GM18858 (cell line): ENCODE data around the gene VAV2.
"Not testable (repeated sequence)": the region's sequence is repeated elsewhere in the genome, so short reads cannot be mapped to it uniquely, and the experiment has no call there.

Experiments used
- ATAC-seq: cut with Tn5 transposase; IDR thresholded peaks from one replicate; pipeline ENCODE4 v1.9.1; 2021; ENCODE audit not compliant: unreplicated experiment

VAV2 gene

GRCh38 chr9:133924453-133924852, 67.7 kb downstream of the VAV2 start:
- no peak for ATAC-seq

GRCh38 chr9:133923608-133924007, 68.5 kb downstream of the VAV2 start:
- ATAC-seq = not testable (repeated sequence)

DNA sequence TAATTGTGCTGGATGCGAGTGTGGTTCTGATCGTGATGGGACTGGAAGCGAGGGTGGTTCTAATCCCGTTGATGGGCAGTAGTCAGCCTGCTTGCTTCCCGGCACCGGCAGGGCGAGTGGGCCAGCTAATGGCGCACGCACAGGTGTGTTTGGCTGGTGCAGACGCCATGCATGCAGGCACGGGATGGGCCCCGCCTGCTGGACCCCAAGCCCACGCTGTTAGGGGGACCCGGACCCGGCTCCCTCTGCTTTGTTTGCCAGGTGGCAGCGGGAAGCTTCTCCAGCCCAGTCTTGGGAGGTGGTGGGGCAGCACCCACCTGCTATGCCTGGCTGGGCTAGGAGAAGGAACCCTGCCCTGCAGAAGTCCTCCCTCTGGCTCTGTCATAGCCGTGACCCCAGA, 70.3 kb downstream of the VAV2 start:
- no peak for ATAC-seq

DNA sequence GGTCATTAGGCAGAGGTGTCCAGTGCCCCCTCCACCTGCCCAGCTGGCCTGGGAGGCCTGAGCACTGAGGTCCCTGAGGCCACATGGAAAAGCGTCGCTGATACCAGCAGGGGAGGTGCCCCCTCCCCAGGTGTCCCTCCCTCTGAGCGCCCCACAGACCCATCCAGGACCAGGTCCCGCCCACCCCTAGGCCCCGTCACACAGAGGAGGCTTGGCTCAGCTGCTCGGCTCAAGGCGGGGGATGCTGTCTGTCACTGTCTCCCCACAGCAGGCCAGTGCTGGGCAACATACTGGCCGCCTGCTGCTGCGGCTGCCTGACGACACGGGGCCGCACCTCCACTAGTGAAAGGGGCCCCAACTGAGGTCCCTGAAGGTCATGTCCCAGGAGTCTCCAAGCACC, 71.7 kb downstream of the VAV2 start:
- ATAC-seq = no peak

GRCh38 chr9:133919253-133920115, 72.6 kb downstream of the VAV2 start:
- no peak for ATAC-seq

- ATAC-seq = no peak
Observed at GRCh38 chr9:133918111-133918813, 73.9 kb downstream of the VAV2 start.

DNA sequence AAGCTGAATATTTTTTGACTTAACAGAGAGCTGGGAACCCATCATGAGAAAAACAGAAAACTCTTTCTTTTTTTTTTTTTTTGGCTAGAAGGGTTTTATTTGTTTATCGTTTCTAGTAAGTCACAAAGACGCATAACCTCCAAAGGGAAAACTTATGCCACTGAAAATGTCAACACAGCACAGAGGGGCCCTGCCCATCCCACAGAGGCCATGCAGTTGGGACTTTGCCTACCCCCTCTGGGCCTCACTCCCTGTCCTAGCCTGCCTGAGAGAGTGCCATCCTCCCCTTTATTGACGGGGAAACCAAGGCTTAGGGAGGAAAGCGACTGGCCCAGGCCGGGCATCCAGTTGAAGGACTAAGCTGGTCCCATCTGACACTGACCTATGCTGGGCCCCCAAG, 74.7 kb downstream of the VAV2 start:
- no peak for ATAC-seq

- no peak for ATAC-seq
Observed at GRCh38 chr9:133916159-133916541, 76.0 kb downstream of the VAV2 start.

- ATAC-seq = no peak
Observed at GRCh38 chr9:133915534-133916158, 76.5 kb downstream of the VAV2 start.

GRCh38 chr9:133914442-133915342, 77.4 kb downstream of the VAV2 start:
- ATAC-seq = no peak

DNA sequence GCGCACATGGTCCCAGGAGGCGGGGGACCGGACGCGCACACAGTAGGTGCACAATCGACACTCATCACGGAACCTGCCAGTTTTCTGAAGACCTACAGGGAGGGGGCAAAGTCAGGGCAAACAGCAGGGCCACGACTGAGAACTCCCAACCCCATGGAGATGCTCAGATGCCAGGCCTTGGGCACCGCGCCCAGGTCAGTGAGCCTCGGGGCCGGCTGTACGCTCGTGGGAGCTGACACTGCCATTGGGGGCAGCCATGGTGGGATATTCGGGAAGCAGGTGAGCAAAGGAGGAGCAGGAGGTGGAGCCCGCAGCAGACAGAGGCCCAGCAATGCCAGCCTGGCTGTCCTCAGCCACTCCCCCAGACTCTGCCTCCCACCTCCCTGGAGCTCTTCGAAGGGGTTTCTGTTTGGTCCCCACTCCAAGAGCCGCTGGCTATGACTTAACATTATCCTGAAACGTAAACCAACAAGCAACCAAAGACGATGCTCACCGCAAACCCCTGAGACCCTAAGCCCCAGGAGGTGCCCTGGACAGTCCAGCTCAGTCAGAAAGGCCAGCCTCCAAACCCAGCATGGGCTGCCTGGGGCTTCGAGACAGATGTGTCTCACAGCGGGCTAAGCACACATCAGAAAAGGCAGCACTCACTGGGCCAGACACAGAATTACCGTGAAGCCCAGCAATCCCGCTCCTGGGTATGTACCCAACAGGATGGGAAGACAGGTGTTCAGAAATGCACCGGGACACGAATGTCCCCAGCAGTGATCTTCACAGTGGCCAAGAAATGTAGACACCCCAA, 78.4 kb downstream of the VAV2 start:
- ATAC-seq = no peak

GRCh38 chr9:133910855-133911514, 81.1 kb downstream of the VAV2 start:
- no peak for ATAC-seq

GRCh38 chr9:133906932-133907910, 84.9 kb downstream of the VAV2 start:
- no peak for ATAC-seq

GRCh38 chr9:133906218-133906617, 85.9 kb downstream of the VAV2 start:
- no peak for ATAC-seq

DNA sequence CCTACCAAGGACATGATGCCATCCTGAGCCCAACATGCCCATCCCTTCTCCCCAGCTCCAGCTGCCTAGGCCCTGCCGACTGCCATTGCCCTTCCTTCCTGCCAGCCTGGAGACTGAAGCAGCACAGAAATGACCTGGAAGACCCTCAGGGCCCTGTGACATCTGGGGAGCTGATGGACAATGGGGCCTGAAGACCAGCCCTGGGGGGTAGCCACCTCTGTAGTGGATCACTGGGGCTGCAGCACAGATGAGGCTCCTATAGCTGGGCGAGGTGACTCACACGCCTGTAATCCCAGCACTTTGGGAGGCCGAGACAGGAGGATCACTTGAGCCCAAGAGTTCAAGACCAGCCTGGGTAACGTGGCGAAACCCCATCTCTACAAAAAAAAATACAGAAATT, 86.6 kb downstream of the VAV2 start:
- no peak for ATAC-seq

DNA sequence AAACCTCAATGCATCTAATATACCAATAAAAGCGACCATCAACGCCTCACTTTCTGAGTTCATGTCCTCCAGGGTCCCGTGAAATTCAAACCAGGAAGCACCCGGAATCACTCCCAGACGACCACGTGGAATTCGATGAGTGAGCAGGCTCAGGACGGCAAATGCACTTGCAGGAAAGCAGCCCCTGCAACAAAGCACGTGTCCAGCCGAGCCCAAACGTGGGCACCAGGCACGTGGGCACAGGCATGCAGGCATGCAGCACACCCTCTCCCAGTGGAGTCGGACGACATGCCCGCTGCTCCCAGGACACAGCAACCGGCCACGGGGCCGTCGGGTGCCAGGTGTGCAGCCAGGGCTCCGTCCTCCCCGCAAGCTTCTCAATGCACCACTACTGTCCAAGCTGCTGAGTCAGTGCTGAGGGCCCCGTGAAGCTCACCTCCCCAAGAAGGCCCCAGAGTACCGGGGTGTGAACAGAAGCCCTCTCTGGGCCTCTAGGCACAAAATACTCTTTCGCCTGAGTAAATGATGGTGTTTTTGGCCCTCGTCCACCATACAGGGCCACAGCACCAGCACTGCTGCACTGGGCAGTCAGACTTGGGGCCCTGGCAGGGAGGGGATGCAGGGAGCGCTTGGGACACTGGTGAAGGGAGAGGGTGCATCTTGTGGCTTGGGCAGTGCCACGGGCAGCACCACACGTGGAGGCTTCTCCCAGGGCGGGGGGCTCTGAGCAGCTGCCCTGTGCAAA, 87.6 kb downstream of the VAV2 start:
- ATAC-seq = no peak

GRCh38 chr9:133901184-133901835, 90.8 kb downstream of the VAV2 start:
- ATAC-seq = no peak
